ENCODE measurements around the gene SESN1. TPM values are rescaled to one million over a fixed set of nuclear protein-coding genes. Genes with fewer than 3 reads are reported as not detected.
"Not testable (repeated sequence)": the region's sequence is repeated elsewhere in the genome, so short reads cannot be mapped to it uniquely, and the experiment has no call there.

The SESN1 gene
- total RNA-seq, 1 donor from 2014 or later: 40.9 TPM

- no peak for DNase-seq (ENCODE audit: low spot score)
Measured at GRCh38 chr6:109001291-109001894, 93.3 kb downstream of the SESN1 start.

DNA sequence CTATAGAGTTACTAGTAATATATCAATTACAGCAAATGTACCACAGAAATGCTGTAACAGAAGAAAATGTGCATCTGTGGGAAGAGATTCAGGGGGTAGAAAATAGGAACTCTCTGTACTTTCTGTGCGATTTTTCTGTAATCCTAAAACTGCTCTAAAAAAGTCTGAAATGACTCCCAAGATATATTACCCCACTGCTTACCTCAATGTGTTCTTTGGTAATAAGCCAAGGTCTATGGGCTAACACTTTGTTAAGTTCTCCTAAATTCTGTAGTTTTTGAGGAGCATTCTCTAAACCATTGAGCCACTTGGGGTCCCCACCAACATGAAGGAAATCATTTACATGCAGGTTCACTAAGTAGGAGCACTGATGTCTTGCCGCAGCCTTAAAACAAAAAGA is 94.4 kb downstream of the SESN1 start:
- DNase-seq (ENCODE audit: low spot score): no peak

DNA sequence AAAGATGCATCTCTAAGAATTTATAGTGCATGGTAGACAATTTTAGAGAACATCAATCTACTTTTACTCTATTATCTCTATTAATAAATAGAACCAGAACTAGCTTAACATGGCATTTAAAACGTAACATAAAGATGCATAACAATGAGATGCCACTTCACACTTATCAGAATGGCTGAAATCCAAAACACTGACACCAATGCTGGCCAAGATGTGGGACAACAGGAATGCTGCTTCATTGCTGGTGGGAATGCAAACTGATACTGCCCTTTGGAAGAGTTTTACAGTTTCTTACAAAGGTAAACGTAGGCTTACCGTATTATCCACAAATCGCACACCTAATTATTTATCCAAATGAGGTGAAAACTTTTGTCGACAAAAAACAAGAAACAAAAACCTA is 95.2 kb downstream of the SESN1 start:
- no peak for DNase-seq (ENCODE audit: low spot score)

DNA sequence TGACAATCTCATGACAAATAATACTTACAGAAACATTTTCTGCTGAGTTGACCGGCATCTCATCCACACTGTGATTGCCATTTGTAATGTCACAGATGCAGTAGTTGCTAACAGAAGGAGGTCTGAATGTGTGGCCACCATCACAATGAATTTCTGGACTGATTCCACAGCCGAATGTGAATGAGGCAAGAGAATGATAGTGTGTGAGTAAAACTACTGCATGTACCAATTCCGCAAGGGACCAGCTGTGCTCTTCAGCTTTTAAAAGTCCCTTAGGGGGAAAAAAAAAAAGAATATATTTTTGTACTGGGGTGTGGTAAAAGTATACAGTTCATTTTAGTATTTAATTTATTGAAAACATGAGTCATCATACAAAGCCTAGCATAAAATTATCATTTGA is 96.2 kb downstream of the SESN1 start:
- DNase-seq (ENCODE audit: low spot score): no peak

GRCh38 chr6:108996208-108996607 is 98.4 kb downstream of the SESN1 start:
- no peak for DNase-seq (ENCODE audit: low spot score)

DNA sequence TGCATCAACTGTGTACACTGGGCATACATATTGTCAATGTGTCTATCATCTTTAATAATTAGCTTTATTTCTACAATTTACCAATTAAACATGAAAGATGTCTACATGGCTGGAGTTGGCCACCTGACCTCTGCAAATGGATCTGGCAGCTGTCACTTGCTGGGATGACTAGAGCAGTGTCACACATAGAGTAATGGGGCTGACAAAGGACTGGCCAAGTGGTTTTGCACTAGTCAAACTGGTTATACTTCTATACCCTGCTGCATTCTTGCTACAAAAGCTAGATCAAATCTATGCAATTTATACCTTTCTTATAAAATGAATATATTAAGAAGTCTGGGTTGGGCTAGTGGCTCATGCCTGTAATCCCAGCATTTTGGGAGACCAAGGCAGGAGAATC is 99.3 kb downstream of the SESN1 start:
- DNase-seq (ENCODE audit: low spot score): no peak

DNA sequence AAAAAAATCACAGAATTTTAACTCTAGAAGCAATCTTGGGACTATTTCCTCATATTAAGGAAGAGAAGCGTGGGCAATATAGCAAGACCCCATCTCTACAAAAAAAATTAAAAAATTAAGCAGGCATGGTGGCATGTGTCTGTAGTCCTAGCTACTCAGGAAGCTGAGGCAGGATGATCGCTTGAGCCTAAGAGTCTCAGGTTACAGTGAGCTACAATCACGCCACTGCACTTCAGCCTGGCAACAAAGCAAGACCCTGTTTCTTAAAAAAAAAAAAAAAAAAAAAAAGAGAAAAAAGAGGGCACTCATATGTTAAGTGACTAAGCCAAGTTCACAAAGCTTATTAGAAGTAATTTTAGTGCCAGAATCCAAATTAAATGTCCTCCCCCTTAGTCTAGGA is 100.8 kb downstream of the SESN1 start:
- DNase-seq (ENCODE audit: low spot score): no peak

- DNase-seq (ENCODE audit: low spot score): no peak
Measured at GRCh38 chr6:108989700-108990099, 104.9 kb downstream of the SESN1 start.

DNA sequence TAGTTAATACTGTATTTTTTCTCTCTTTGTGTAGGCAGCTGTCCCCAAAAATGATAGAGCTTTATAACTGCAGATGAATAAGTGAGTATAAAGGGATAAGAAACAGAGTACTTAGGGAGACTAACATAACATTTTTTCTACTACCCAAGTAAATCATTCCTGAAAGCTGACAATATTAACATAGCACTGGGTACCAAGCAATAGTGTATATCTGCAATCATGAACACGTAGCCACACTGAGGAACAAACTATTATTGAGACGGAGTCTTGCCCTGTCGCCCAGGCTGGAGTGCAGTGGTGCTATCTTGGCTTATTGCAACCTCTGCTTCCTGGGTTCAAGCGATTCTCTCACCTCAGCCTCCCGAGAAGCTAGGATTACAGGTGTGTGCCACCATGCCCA is 105.9 kb downstream of the SESN1 start:
- no peak for DNase-seq (ENCODE audit: low spot score)

DNA sequence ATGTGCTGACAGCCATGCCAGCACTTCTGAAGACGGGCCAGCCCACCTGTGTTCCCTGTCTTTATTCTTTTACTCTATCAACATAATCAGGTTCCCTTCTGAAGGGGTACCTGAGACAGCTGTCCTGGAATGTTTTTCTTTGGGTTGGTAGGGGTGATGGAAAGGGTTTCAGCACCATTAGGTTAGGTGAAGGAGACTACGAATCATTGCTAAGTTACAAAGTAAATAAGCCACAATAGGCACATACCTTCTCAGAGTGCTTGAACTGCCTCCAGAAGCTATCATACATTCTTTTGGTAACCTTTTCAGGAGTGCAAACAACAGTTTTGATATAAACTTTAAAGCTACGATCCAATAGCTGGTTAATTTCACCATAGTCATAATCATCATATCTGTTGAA is 106.3 kb downstream of the SESN1 start:
- DNase-seq (ENCODE audit: low spot score): no peak

DNA sequence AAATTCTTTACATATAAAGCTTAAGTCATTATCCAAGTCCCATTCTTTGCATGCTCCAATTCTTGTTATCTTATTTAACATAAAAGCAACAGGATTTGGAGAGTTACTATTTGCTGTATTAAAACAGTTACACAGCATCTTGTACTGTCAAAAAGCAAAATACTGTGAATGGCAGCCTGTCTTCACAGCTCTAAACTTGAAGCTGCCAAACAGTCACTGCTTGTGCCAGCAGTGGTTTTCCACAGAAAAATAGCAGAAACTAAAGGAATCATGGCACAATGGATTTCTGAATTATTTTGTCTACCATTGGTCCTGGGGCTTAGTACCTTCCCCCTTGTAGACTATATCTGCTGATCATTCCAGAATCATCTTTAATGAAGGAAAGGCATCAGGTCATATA is 107.5 kb downstream of the SESN1 start:
- DNase-seq (ENCODE audit: low spot score): no peak

- DNase-seq (ENCODE audit: low spot score): no peak
Measured at GRCh38 chr6:108985301-108985700, 109.3 kb downstream of the SESN1 start.

DNA sequence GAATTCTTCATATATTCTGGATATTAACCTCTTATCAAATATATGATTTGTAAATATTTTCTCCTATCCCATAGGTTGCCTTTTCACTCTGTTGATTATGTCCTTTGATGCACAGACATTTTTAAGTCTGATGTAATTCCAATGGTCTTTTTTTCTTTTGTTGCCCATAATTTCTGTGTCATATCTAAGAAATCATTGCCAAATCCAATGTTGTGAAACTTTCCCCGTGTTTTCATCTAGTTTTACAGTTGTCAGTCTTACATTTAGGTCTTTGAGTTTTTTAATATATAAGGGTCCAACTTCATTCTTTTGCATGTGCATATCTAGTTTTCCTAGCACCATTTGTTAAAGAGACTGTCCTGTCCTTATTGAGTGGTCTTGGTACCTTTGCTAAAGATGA is 111.5 kb downstream of the SESN1 start:
- no peak for DNase-seq (ENCODE audit: low spot score)

DNA sequence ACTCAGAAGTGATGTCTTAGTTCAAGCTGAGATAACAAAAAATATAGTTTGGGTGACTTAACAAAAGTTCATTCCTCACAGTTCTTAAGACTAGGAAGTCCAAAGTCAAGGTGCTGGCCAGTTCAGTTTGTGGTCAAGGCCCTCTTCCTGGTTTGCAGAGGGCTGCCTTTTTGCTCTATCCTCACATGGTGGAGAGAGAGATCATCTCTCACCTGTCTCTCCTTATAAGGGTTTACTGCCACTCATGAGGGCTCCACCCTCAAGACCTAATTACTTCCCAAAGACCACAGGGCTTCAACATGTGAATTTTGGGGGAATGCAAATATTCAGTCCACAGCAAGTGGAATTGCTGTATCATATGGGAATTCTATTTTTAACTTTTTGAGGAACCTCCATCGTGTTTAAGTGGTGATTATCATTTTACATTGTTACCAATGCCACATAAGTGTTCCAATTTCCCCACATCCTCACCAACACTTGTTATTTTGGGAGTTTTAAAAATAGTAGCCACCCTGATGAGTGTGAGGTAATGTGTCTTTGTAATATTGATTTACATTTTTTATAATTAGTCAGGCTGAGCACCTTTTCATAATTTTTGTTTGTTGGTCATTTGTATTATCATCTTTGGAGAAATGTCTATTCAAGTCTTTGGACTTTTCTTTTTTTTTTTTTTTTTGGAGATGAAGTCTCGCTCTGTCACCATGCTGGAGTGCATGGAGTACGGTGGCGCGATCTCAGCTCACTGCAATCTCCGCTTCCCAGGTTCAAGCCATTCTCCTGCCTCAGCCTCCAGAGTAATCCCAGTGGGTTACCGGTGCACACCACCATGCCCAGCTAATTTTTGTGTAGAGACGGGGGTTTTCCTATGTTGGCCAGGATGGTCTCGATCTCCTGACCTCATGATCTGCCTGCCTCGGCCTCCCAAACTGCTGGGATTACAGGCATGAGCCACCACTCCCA is 112.2 kb downstream of the SESN1 start:
- DNase-seq (ENCODE audit: low spot score): no peak

DNA sequence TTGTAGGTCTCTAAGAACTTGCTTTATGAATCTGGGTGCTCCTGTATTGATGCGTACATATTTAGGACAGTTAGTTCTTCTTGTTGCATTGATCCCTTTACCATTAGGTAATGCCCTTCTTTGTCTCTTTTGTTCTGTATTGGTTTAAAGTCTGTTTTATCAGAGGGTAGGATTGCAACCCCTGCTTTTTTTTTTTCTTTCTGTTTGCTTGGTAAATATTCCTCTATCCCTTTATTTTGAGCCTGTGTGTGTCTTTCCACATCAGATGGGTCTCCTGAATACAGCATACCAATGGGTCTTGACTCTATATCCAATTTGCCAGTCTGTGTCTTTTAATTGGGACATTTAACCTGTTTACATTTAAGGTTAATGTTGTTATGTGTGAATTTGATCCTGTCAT is 116.0 kb downstream of the SESN1 start:
- not testable (repeated sequence) for DNase-seq (ENCODE audit: low spot score)

DNA sequence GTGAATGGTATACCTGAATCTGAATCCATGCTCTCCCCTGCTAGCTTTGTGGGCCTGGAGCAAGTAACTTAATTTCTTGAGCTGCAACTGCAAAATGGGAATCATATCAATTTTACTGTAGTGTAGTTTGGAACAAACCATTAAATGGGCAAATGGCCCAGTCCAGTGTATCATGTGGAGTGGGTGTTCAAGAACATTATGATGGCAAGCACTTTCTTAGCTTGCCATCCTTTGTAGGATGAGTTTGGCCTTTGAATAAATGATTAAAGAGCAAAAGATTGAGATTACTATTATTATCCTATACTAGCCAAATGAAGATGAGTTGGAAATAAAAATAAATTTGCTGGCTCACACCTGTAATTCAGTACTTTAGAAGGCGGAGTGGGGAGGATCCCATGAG is 120.4 kb downstream of the SESN1 start:
- DNase-seq (ENCODE audit: low spot score): no peak

DNA sequence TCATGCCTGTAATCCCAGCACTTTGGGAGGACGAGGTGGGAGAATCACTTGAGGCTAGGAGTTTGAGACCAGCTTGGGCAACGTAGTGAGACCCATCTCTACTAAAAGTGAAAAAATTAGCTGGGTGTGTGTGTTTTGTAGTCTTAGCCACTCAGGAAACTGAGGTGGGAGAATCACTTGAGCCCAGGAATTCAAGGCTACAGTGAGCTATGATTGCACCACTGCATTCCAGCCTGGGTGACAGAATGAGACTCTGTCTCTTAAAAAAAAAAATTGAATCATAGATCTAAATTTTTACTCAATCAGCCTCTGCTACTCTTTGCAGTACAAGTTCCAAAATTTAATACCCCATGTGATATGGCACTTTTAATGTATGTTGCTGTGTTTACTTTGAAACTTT is 124.9 kb downstream of the SESN1 start:
- DNase-seq (ENCODE audit: low spot score): no peak

GRCh38 chr6:108968325-108969316 is 126.0 kb downstream of the SESN1 start:
- DNase-seq (ENCODE audit: low spot score): no peak

- no peak for DNase-seq (ENCODE audit: low spot score)
Measured at GRCh38 chr6:108966855-108967755, 127.5 kb downstream of the SESN1 start.

- no peak for DNase-seq (ENCODE audit: low spot score)
Measured at GRCh38 chr6:108966251-108966650, 128.4 kb downstream of the SESN1 start.

DNA sequence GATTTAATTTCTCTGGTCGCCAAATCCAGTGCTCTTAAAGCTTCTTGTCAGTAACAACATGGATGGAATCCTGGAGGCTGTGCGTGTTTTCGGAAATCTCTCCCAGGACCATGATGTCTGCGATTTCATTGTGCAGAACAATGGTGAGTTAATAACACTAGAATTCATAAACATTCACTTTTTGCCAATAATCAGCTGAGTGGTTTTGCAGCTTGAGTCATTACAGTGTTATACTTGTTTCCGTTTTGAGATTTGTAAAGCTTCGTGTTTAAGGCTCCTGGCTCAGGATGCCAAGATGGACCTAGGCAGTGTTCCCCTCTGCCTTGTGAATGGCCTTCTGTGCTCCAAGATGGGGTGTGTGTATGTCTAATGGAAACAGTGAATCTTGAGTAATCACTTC is 132.7 kb downstream of the SESN1 start:
- no peak for DNase-seq (ENCODE audit: low spot score)
